Fibroblast of the aortic adventitia (primary cell): ENCODE results near the gene ABI2. TPM values are rescaled to one million over a fixed set of nuclear protein-coding genes. Genes with fewer than 3 reads are reported as not detected.
"Not testable (repeated sequence)": the region's sequence is repeated elsewhere in the genome, so short reads cannot be mapped to it uniquely, and the experiment has no call there.

Experiments
- DNase-seq: peaks from one replicate; pipeline ENCODE4 v3.0.0-alpha.2; 2010; ENCODE audit warnings: low read depth
- H3K4me3 ChIP-seq: 2 replicates; pipeline ENCODE4 v1.5.1; 2011; ENCODE audit warnings: low read depth, mild to moderate bottlenecking, control low read depth, low read length, moderate library complexity
- total RNA-seq: library from RNA; depleted of rRNA; stranded (reverse); fragments of >200 nt; gene quantifications from 2 replicates; pipeline ENCODE4 v1.2.3, GENCODE V29; 2012; ENCODE audit warnings: low replicate concordance
- TF ChIP-seq, protein P1 (sequence below): IDR thresholded peaks from 2 replicates; pipeline ENCODE4 v1.5.1; 2011; ENCODE audit warnings: mild to moderate bottlenecking, low read length, control low read depth, inconsistent platforms; ENCODE audit not compliant: insufficient read depth

ABI2 gene
- total RNA-seq, 1 donor: 36.4 TPM

DNA sequence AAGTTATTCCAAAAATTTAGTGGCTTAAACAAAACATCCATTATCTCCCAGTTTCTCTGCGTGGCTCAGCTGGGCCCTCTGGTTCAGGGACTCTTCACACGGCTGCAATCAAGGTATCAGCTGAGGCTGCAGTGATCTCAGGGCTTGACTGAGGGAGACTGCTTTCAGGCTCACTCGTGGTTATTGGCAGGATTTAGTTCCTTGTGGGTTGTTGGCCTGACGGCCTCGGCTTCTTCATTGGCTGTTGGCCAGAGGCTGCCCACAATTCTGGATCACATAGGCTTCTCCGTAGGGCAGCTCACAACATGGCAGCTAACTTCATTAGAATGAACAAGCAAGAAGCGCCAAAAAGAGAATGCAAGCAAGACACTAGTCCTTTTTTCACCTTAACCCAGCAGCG is 90.1 kb downstream of the ABI2 start:
- DNase-seq: no peak
- H3K4me3 ChIP-seq: no peak overlapping the region
- TF ChIP-seq, protein P1, sequence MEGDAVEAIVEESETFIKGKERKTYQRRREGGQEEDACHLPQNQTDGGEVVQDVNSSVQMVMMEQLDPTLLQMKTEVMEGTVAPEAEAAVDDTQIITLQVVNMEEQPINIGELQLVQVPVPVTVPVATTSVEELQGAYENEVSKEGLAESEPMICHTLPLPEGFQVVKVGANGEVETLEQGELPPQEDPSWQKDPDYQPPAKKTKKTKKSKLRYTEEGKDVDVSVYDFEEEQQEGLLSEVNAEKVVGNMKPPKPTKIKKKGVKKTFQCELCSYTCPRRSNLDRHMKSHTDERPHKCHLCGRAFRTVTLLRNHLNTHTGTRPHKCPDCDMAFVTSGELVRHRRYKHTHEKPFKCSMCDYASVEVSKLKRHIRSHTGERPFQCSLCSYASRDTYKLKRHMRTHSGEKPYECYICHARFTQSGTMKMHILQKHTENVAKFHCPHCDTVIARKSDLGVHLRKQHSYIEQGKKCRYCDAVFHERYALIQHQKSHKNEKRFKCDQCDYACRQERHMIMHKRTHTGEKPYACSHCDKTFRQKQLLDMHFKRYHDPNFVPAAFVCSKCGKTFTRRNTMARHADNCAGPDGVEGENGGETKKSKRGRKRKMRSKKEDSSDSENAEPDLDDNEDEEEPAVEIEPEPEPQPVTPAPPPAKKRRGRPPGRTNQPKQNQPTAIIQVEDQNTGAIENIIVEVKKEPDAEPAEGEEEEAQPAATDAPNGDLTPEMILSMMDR: no peak

DNA sequence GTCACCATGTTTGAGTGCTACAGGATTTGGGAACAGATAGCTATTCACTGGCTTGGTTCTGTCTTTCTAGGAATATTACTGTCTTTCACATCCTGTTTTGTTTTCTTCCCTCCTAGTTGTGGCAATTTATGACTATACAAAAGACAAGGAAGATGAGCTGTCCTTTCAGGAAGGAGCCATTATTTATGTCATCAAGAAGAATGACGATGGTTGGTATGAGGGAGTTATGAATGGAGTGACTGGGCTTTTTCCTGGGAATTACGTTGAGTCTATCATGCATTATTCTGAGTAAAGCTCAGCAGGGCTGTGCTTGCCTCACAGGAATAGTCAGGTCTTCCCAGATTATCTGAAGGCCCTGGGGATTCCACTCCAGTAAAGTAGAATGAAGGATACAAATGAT is 98.9 kb downstream of the ABI2 start:
- no peak overlapping the region for H3K4me3 ChIP-seq
- TF ChIP-seq, protein P1: no peak
- DNase-seq: peak; percentile 37

DNA sequence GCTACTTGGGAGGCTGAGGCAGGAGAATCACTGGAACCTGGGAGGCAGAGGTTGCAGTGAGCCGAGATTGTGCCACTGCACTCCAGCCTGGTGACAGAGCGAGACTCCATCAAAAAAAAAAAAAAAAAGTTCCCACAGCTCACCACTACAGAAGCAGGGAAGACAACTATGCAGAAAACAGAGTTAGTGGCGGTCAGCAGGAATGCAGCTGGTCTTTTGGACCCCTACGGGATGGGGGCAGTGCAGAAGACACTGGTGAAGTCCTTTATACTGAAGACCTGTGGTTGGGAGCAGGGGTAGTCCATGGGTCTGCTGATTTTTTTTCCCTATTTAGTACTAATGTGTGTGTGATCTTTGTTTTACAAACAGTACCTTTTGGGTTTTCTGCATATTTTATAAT is 101.4 kb downstream of the ABI2 start:
- not testable (repeated sequence) for H3K4me3 ChIP-seq, DNase-seq

DNA sequence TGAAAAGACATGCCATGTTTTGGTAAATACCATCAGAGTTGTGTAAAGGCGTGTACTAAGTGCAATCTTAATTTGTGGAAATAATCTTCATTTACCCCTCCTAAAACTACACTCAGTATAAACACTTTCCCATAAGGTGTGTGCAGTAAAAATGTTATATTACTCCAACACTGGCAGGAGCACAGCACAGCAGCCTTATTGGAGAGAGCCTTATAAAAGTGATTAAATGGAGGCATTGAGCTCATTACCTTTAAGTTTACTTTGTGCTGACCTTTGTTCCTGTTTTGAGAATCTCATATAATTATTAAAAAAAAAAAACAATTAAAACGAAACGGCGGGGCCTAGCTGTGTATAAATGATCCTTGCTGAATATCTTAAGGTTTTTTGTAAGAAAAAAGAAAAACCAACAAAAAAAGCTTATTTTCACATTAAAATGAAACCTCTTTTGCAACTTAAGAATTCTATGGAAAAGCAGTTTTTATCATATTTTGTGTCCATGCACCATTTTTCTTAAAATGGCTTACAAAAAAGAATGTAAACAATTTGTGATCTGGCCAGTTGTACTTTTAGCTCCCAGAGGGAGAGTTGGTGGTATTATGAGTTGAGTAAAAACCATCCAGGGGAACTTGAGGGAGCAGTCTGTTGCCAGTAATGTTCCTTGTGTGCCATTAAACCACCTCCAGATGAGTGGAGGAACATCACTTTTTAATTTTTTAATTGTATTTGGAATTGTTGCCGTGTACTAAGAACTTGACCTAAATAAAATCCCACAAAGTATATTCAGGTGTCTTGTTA is 103.4 kb downstream of the ABI2 start:
- no peak for DNase-seq
- no peak overlapping the region for H3K4me3 ChIP-seq
- TF ChIP-seq, protein P1: no peak

DNA sequence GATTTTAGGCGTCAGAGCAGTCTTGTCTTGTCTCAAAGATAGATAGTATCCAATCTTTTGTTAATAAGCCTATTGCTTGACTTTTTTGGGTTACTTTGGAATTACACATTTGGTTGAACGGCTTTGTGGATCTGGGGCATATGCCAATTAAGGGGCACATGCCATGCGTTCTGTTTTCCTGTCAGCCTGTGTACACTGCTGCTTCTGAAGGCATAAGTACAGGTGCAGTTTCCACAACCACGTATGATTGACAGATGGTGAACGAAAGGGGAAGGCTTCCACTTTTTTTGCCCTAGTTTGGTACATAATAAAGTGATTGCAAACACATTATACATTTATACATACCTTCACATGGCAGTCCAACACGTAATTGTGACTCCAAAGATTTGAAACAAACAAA is 104.6 kb downstream of the ABI2 start:
- H3K4me3 ChIP-seq: no peak overlapping the region
- TF ChIP-seq, protein P1: no peak
- DNase-seq: no peak

DNA sequence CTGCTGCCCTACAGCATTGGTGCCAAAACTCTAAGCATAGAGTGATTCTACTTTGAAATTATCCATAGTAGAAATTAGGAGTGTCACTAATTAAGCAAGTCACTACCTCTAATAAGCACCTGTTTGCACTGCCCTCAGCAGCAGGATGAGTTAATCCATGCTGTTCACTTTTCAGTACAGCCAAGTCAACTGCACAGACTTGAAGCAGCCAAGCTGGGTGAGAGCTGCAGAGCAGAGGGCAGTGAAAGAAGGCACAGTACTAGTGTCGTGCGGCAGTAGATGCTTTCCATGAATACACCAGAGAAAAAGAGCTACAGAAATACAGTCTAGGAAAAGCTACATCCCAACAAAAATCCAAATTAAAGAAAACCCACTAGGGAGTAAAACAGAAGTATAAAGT is 108.3 kb downstream of the ABI2 start:
- DNase-seq: no peak
- no peak overlapping the region for H3K4me3 ChIP-seq
- TF ChIP-seq, protein P1: no peak

DNA sequence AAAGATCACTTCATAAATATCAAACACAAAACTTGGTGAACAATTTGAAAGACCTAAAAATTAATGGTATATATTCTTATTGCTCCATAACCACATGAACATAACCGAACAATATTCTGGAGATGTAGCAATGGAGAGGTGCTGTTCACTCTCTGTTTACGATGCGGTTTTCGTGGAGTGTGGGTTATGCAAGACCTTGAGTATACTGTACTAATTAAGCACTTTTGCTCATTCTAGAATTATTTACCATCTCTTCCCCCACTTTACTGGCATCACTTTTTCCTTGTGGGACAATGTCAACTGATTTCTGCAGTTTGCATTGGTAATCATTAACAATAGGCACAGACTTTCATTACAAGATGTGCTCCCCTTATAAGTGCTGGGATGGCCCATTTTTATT is 109.3 kb downstream of the ABI2 start:
- no peak overlapping the region for H3K4me3 ChIP-seq
- TF ChIP-seq, protein P1: no peak
- DNase-seq: no peak
